Activated effector memory CD4-positive, alpha-beta T cell treated with anti-CD3 and anti-CD28 coated beads, Interleukin-2, amount 50 U/mL, for 16 hours (primary cell): Measurements from ENCODE around the gene SESN1.
"Not testable (repeated sequence)": the region's sequence is repeated elsewhere in the genome, so short reads cannot be mapped to it uniquely, and the experiment has no call there.

Source experiments
- DNase-seq: peaks from one replicate; pipeline ENCODE4 v3.0.0-alpha.2; 2020

SESN1 gene

DNA sequence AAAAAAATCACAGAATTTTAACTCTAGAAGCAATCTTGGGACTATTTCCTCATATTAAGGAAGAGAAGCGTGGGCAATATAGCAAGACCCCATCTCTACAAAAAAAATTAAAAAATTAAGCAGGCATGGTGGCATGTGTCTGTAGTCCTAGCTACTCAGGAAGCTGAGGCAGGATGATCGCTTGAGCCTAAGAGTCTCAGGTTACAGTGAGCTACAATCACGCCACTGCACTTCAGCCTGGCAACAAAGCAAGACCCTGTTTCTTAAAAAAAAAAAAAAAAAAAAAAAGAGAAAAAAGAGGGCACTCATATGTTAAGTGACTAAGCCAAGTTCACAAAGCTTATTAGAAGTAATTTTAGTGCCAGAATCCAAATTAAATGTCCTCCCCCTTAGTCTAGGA lies 100.8 kb downstream of the SESN1 start:
- DNase-seq = no peak

DNA sequence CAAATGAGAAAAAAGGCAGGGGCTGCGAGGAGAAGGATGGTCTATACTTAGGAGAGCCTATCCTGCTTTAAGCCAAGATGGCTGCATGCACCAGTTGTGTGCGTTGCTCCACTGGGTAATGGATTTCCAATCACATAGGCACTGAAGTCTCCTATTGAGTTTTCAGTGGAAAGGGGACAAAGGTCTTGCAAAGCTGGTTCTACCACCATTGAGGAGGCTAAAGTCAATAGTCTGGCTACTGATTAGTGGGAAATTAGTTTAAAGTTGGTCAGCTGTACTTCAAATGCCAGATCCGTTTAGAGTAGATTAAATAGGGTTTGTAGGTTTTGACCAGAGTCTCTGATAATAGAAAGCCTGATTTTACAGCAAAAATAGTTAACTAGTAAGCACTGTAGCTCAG lies 104.9 kb downstream of the SESN1 start:
- DNase-seq = no peak

DNA sequence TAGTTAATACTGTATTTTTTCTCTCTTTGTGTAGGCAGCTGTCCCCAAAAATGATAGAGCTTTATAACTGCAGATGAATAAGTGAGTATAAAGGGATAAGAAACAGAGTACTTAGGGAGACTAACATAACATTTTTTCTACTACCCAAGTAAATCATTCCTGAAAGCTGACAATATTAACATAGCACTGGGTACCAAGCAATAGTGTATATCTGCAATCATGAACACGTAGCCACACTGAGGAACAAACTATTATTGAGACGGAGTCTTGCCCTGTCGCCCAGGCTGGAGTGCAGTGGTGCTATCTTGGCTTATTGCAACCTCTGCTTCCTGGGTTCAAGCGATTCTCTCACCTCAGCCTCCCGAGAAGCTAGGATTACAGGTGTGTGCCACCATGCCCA lies 105.9 kb downstream of the SESN1 start:
- DNase-seq = no peak

DNA sequence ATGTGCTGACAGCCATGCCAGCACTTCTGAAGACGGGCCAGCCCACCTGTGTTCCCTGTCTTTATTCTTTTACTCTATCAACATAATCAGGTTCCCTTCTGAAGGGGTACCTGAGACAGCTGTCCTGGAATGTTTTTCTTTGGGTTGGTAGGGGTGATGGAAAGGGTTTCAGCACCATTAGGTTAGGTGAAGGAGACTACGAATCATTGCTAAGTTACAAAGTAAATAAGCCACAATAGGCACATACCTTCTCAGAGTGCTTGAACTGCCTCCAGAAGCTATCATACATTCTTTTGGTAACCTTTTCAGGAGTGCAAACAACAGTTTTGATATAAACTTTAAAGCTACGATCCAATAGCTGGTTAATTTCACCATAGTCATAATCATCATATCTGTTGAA lies 106.3 kb downstream of the SESN1 start:
- no peak for DNase-seq

DNA sequence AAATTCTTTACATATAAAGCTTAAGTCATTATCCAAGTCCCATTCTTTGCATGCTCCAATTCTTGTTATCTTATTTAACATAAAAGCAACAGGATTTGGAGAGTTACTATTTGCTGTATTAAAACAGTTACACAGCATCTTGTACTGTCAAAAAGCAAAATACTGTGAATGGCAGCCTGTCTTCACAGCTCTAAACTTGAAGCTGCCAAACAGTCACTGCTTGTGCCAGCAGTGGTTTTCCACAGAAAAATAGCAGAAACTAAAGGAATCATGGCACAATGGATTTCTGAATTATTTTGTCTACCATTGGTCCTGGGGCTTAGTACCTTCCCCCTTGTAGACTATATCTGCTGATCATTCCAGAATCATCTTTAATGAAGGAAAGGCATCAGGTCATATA lies 107.5 kb downstream of the SESN1 start:
- DNase-seq = no peak

DNA sequence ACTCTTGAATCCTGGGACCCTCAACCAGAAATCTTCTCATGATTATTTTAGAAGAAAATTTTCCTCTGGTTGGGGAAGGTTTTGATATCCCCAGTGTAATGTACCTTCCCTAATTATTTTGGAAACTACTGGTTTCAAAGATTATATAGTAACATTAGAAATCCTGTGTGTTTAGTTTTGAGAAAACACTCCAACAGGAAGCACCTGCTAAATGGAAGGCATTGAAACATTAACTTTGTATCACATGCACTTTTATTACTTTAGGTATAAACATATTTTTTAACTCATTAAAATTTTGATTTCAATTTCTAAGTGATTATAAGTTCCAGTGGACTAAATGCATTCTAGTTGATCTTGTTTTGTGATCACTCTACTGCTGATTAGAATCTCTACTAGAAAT lies 109.3 kb downstream of the SESN1 start:
- no peak for DNase-seq

DNA sequence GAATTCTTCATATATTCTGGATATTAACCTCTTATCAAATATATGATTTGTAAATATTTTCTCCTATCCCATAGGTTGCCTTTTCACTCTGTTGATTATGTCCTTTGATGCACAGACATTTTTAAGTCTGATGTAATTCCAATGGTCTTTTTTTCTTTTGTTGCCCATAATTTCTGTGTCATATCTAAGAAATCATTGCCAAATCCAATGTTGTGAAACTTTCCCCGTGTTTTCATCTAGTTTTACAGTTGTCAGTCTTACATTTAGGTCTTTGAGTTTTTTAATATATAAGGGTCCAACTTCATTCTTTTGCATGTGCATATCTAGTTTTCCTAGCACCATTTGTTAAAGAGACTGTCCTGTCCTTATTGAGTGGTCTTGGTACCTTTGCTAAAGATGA lies 111.5 kb downstream of the SESN1 start:
- DNase-seq = no peak

DNA sequence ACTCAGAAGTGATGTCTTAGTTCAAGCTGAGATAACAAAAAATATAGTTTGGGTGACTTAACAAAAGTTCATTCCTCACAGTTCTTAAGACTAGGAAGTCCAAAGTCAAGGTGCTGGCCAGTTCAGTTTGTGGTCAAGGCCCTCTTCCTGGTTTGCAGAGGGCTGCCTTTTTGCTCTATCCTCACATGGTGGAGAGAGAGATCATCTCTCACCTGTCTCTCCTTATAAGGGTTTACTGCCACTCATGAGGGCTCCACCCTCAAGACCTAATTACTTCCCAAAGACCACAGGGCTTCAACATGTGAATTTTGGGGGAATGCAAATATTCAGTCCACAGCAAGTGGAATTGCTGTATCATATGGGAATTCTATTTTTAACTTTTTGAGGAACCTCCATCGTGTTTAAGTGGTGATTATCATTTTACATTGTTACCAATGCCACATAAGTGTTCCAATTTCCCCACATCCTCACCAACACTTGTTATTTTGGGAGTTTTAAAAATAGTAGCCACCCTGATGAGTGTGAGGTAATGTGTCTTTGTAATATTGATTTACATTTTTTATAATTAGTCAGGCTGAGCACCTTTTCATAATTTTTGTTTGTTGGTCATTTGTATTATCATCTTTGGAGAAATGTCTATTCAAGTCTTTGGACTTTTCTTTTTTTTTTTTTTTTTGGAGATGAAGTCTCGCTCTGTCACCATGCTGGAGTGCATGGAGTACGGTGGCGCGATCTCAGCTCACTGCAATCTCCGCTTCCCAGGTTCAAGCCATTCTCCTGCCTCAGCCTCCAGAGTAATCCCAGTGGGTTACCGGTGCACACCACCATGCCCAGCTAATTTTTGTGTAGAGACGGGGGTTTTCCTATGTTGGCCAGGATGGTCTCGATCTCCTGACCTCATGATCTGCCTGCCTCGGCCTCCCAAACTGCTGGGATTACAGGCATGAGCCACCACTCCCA lies 112.2 kb downstream of the SESN1 start:
- DNase-seq = no peak

DNA sequence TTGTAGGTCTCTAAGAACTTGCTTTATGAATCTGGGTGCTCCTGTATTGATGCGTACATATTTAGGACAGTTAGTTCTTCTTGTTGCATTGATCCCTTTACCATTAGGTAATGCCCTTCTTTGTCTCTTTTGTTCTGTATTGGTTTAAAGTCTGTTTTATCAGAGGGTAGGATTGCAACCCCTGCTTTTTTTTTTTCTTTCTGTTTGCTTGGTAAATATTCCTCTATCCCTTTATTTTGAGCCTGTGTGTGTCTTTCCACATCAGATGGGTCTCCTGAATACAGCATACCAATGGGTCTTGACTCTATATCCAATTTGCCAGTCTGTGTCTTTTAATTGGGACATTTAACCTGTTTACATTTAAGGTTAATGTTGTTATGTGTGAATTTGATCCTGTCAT lies 116.0 kb downstream of the SESN1 start:
- DNase-seq = not testable (repeated sequence)

DNA sequence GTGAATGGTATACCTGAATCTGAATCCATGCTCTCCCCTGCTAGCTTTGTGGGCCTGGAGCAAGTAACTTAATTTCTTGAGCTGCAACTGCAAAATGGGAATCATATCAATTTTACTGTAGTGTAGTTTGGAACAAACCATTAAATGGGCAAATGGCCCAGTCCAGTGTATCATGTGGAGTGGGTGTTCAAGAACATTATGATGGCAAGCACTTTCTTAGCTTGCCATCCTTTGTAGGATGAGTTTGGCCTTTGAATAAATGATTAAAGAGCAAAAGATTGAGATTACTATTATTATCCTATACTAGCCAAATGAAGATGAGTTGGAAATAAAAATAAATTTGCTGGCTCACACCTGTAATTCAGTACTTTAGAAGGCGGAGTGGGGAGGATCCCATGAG lies 120.4 kb downstream of the SESN1 start:
- no peak for DNase-seq

DNA sequence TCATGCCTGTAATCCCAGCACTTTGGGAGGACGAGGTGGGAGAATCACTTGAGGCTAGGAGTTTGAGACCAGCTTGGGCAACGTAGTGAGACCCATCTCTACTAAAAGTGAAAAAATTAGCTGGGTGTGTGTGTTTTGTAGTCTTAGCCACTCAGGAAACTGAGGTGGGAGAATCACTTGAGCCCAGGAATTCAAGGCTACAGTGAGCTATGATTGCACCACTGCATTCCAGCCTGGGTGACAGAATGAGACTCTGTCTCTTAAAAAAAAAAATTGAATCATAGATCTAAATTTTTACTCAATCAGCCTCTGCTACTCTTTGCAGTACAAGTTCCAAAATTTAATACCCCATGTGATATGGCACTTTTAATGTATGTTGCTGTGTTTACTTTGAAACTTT lies 124.9 kb downstream of the SESN1 start:
- no peak for DNase-seq

DNA sequence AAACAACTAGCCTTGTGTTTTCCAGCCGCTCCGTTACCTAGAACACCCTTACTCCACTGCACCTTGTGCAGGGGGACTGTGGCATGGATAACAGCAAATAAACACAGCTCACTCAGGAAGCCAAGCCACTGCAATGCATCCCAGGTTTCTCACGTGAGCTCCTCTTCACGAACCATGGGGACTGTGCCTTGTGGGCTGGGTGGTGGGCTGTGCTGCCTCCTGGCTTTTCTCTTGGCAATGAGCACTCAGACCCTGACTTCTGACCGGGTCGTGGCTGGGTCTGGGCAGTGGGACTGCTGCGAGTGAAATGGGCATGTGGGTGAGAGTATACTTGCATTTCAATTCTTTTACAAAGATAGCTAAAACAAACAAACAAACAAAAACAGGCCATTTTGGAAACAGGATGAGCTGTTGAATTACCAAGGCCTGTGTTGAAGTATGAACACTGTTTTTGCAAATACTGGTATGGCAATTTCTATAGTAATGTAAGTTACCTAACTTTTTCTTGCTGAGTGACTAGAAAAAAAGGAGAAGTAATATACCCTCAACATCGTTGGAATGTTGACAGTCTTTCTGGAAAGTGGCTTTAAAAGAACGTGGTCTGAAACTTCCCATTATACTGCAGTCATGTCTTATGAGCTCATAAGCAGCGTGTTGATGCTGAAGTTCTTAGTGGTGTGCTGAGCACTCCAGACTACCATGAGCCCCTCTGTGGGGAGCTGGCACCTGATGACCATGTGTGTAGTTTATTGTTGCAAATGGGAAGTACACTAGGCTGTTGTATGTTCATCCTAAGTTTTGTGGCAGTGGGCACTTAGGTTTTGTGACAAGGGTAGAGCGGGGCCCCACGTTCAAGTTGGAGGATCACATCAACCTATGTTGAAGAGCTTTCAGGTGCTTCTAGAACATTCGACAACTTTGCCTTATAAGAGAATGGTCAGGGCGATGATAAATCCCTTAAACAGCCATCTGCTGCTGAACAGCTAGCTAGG lies 126.0 kb downstream of the SESN1 start:
- no peak for DNase-seq

DNA sequence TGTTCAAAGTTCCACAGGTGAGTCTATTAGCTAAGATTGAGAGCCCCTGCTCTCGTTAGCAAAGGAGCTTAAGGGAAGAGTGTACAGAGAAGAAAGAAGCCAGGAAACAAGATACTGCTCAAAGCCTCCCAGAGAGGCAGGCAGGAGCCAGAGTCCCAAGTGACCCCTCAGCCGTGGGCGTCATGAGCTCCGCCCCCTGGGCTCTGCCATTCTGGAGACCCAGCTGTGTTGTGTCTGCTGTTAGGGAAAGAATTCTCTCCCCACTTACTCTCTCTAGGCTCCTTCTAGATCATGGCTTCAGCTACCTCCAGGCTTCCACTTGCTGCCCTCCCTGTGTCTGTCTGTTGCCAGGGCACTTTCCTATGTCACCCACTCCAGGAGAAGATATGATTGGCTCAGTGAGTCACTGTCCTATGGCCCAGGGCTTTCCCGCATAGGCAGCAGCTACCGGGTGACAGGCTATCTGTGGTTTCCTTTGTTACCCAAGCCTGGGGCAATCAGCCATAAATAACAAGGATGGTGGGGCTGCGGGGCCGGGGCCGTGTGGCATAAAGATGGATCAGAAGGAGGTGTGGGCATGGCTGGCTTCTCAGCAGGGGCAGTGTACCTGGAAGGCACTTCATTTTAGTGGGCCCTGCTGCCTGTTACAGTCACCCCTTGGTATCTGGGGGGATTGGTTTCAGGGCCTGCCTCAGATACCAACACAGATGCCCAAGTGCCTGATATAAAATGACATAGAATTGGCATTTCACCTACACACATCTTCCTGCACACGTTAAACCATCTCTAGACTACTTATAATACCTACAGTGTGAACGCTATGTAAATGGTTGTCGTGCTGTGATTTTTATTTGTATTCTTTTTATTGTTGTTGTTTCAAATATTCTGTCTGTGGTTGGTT lies 127.5 kb downstream of the SESN1 start:
- no peak for DNase-seq

DNA sequence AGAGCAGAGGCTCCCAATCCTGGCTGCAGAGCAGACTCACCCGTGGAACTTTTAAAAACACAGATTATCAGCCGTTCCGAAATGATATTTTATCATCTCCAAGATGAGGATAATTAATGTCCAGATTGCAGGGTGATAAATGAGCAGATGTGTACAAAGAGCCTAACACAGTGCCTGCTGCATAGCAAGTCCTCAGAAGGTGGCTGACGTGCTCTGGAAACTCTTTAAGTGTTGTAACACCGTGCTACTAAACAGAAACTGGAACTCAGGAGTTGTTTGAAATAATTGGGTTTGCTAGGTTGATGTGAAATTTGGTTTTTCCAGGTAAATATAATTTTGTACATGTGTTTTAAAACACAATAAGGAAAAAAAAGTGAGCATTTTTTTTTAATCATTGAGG lies 128.4 kb downstream of the SESN1 start:
- DNase-seq = no peak

DNA sequence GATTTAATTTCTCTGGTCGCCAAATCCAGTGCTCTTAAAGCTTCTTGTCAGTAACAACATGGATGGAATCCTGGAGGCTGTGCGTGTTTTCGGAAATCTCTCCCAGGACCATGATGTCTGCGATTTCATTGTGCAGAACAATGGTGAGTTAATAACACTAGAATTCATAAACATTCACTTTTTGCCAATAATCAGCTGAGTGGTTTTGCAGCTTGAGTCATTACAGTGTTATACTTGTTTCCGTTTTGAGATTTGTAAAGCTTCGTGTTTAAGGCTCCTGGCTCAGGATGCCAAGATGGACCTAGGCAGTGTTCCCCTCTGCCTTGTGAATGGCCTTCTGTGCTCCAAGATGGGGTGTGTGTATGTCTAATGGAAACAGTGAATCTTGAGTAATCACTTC lies 132.7 kb downstream of the SESN1 start:
- DNase-seq = no peak

DNA sequence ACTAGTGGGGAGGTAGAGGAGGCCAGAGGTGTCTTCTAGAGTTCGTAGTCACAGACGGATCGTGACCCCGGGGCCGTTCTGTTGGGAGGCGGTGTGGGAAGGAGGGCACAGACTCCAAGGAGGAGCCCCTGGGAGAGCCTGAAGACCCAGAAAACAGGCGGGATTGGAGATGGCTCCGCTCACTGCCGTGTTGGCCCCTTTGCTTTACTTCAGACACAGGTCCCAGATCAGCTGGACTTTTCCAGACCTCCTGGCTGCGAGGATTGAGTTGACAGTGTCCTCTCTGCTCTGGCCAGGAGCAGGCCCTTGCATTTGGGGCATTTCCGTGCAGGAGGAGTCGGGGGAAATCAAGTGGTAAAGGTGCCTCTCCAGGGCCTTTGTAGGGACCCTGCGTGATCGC lies 133.6 kb downstream of the SESN1 start:
- no peak for DNase-seq

DNA sequence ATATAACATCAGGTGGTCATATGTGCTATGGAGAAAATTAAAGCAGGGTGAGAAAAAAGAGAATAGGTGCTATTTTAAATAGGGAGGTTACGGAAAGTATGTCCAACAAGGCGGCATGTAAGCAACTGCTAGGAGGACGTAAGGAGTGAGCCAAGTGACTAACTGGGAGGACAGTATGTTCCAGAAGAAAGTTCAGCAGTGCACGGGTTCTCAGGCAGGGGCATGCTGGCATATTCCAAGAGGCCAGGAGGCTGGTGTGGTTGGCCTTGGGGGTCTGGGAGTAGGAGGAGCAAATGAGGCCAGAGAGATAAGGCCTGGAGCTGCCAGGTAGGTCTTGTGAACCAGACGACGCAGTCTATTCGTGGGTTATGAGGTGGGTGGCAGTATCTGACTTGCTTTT lies 134.0 kb downstream of the SESN1 start:
- no peak for DNase-seq

DNA sequence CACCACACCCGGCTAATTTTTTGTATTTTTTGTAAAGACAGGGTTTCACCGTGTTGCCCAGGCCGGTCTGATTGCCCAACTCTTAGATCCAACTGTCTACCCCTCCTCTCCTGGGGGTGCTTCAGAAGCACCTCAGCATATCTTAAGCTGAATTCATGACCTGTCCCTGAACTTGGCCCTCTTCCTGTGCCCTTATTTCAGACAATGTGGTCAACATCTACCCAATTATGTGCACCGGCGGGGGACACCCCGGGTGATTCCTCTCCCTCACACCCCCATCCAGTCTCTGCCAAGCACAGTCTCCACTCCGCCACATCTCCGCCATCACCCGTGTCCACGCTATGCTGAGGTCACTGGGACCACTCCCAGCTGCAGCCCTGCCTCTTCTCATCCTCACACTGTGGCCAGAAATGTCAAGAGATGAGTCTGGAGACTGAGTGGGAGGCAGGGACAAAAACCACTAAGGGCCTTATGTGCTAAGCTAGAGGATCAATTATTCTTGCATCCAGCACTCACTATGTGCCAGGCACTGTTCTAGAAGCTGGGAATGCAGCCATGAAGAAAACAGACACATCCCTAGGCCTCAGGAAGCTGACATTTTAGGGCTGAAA lies 134.6 kb downstream of the SESN1 start:
- DNase-seq = no peak

DNA sequence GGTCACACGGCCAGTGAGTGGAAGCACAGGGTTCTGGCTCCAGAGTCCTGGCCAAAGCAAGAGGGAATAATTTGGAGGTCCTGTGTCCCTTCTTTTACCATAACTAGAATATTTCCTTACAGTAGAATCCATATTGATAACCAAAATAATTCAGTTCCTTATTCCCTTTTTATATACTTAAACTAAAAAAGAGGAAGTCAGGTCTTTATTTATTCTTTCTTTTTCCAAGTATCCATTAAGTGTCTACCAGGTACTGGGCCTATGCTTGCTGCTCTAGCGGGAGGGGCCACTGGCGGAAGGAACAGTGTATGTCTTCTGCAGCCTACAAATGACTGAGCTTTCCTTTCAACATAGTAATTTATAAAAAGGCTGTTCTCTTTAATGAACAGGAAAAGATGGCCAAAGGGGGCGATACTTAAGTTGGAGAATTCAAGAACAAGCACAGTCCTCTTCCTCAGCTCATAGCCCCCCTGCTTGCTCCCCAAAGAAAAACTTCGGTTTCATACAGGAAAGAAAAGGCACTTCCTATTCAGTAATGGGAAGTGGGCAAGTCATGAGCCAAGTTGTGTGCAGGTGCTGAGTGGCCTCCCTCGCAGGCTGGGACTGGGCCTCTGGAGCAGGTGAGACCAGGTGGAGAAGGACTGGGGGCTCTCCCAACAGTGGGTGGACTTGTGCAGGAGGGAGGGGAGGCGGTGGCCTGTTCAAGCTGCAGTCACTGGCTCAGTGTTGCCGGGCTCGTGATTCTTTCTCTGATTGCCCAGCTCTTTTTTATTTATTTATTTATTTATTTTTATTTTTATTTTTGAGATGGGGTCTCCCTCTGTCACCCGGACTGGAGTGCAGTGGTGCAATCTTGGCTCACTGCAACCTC lies 135.5 kb downstream of the SESN1 start:
- DNase-seq = no peak

DNA sequence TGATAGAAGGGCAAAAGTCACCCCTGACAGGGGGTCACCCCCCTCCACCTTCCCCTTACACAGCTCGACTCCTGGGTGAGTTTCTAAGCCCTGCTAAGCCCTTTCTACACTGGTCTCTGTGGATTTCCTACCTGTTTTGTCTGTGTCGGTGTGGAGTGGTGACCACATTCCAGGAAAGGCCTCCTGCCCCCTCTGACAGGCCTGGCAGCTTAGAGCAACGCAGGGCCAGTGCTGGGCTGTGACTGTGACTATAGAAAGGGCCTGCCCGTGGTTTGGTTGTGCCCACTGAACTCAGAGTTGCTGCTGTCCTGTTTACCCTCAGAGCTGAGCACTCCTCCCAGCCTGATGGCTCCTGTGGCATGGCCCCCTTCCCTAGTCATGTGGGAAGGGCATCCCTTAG lies 137.4 kb downstream of the SESN1 start:
- DNase-seq = no peak

DNA sequence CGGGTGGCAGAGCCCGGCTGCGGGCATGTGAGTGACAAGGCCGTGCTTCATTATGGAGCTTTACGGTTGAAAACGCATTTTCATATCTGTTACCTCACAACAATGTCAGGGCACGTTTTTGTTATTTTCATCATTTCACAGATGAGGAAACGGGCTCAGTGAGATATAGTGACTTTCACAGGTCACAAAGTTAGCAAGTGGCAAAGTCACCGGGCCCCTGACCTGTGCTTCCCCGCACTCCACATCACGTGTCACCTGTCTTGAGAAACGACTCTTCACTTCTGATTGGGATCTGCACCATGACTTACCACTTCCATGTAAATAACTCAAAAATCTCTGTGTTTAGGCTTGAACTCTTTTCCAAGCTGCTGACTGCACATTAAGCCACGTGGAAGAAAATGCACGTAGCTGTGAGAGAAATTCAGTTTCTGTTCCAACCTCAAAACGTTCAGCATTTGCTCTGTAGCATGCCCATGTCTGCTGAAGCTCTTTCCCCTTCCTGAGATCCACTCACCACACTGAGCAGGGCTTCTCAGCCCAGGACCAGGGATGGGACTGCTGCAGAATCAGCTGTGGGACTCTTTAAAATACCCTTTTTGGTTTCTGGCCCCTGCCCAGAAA lies 139.2 kb downstream of the SESN1 start:
- no peak for DNase-seq
